ENCODE data around the gene WWC2. TPM values are rescaled to one million over a fixed set of nuclear protein-coding genes. Genes with fewer than 3 reads are reported as not detected.

The WWC2 gene
- total RNA-seq, 6 donors from 2014 or later, result 87.0 to 179 (median 121) TPM

GRCh38 chr4:183205709-183206108, 106.7 kb downstream of the WWC2 start:
- Histone ChIP-seq H3K4me1 (peaks cover 0 to 1% (median 0%) of the 10 kb centered on the region in 4 donors), H3K27ac (no peak overlapping the region), H3K27me3 (no peaks in the 10 kb centered on the region), H3K36me3 (peaks cover 0 to 4% (median 0%) of the 10 kb centered on the region in 4 donors), H3K4me3 (no peak overlapping the region), H3K9me3 (no peaks in the 10 kb centered on the region)
- TF ChIP-seq, protein P1, sequence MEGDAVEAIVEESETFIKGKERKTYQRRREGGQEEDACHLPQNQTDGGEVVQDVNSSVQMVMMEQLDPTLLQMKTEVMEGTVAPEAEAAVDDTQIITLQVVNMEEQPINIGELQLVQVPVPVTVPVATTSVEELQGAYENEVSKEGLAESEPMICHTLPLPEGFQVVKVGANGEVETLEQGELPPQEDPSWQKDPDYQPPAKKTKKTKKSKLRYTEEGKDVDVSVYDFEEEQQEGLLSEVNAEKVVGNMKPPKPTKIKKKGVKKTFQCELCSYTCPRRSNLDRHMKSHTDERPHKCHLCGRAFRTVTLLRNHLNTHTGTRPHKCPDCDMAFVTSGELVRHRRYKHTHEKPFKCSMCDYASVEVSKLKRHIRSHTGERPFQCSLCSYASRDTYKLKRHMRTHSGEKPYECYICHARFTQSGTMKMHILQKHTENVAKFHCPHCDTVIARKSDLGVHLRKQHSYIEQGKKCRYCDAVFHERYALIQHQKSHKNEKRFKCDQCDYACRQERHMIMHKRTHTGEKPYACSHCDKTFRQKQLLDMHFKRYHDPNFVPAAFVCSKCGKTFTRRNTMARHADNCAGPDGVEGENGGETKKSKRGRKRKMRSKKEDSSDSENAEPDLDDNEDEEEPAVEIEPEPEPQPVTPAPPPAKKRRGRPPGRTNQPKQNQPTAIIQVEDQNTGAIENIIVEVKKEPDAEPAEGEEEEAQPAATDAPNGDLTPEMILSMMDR (IDR thresholded peaks at IDR 0.05), result no peak
- no peak for TF ChIP-seq POLR2AphosphoS5 (IDR thresholded peaks at IDR 0.05)
- TF ChIP-seq EP300 (IDR thresholded peaks at IDR 0.05), result no peak
- TF ChIP-seq POLR2A (IDR thresholded peaks at IDR 0.05), result no peak
- WGBS, 2 donors, result 59 to 64% methylated on average over 4 of the region's 4 CpGs
- no peak for DNase-seq
- no peak for ATAC-seq (ENCODE audit: low FRiP score in 2 of 2)

DNA sequence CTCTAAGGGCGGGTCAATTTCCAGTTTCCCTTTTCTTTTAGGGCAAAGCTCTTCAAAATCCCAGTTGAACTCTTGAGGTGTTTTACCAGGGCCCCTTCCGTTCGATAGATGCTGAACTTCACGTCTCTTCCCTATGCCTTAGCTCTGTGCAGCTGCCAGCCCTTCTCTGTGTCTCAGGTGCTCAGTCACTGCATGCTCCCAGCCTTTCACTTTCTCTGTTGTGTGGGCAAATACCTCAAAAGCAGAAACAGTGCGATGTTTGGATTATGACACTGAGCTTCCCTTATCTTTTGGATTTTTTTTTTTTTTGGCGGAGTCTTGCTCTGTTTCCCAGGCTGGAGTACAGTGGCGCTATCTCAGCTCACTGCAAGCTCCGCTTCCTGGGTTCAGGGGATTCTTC, 112.5 kb downstream of the WWC2 start:
- Histone ChIP-seq H3K9me3 (no peaks in the 10 kb centered on the region), H3K4me1 (no peaks in the 10 kb centered on the region), H3K4me3 (no peak overlapping the region), H3K27ac (no peak overlapping the region), H3K36me3 (peaks cover 0 to 4% (median 0%) of the 10 kb centered on the region in 4 donors), H3K27me3 (no peaks in the 10 kb centered on the region)
- no peak for DNase-seq
- no peak for TF ChIP-seq POLR2A (IDR thresholded peaks at IDR 0.05)
- TF ChIP-seq POLR2AphosphoS5 (IDR thresholded peaks at IDR 0.05), result no peak
- no peak for TF ChIP-seq EP300 (IDR thresholded peaks at IDR 0.05)
- TF ChIP-seq, protein P1 (IDR thresholded peaks at IDR 0.05), result no peak
- WGBS, 2 donors, result 93 to 95% methylated on average over 8 of the region's 8 CpGs
- ATAC-seq (ENCODE audit: low FRiP score in 2 of 2), result no peak

DNA sequence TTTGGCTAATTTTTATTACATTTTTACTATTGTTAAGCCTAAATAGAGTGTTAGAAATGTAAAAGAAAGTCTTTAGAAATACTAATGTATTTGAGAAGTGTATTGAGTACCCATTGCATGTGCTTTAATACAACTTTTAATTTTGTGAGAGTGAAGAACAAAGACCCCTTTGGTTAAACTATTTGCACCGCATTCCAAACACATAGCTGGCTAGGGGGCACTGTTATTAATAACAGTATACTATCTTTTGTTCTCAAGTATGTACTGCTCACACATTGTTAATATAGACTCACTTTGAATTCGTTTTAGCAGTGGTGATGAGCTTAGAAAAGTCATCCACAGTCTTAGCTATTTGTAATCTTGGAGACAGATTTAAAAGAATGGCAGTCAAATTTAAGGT, 114.9 kb downstream of the WWC2 start:
- H3K36me3 ChIP-seq, result no peaks in the 10 kb centered on the region
- H3K27me3 ChIP-seq, result no peaks in the 10 kb centered on the region
- TF ChIP-seq POLR2A (IDR thresholded peaks at IDR 0.05) (no peak), EP300 (IDR thresholded peaks at IDR 0.05) (no peak), POLR2AphosphoS5 (IDR thresholded peaks at IDR 0.05) (no peak)
- TF ChIP-seq, protein P1 (IDR thresholded peaks at IDR 0.05), result no peak
- no peak overlapping the region for H3K4me3 ChIP-seq
- 70 to 76% methylated on average over 2 of the region's 2 CpGs for WGBS, 2 donors
- ATAC-seq (ENCODE audit: low FRiP score in 2 of 2) (no peak), DNase-seq (no peak)
- no peaks in the 10 kb centered on the region for H3K4me1 ChIP-seq
- H3K27ac ChIP-seq, result no peak overlapping the region
- H3K9me3 ChIP-seq, result no peaks in the 10 kb centered on the region

- 92 to 94% methylated on average over 4 of the region's 4 CpGs for WGBS, 2 donors
- DNase-seq (no peak), ATAC-seq (ENCODE audit: low FRiP score in 2 of 2) (no peak)
- Histone ChIP-seq H3K27me3 (no peaks in the 10 kb centered on the region), H3K4me1 (no peaks in the 10 kb centered on the region), H3K36me3 (no peaks in the 10 kb centered on the region), H3K9me3 (no peaks in the 10 kb centered on the region), H3K27ac (no peak overlapping the region), H3K4me3 (no peak overlapping the region)
- TF ChIP-seq, protein P1 (IDR thresholded peaks at IDR 0.05), result no peak
- TF ChIP-seq EP300 (IDR thresholded peaks at IDR 0.05) (no peak), POLR2AphosphoS5 (IDR thresholded peaks at IDR 0.05) (no peak), POLR2A (IDR thresholded peaks at IDR 0.05) (no peak)
Observed at GRCh38 chr4:183214912-183215488, 115.9 kb downstream of the WWC2 start.

- Histone ChIP-seq H3K4me1 (no peaks in the 10 kb centered on the region), H3K9me3 (no peaks in the 10 kb centered on the region), H3K27ac (no peak overlapping the region), H3K36me3 (no peaks in the 10 kb centered on the region), H3K27me3 (no peaks in the 10 kb centered on the region), H3K4me3 (no peak overlapping the region)
- no peak for DNase-seq
- no peak for ATAC-seq (ENCODE audit: low FRiP score in 2 of 2)
- TF ChIP-seq POLR2AphosphoS5 (IDR thresholded peaks at IDR 0.05), result no peak
- no peak for TF ChIP-seq POLR2A (IDR thresholded peaks at IDR 0.05)
- TF ChIP-seq, protein P1 (IDR thresholded peaks at IDR 0.05), result no peak
- no peak for TF ChIP-seq EP300 (IDR thresholded peaks at IDR 0.05)
- WGBS, 2 donors, result 92 to 98% methylated on average over 4 of the region's 4 CpGs
Observed at GRCh38 chr4:183220236-183220635, 121.2 kb downstream of the WWC2 start.
